Stomach (tissue), 4 donors: ENCODE measurements around the gene SDHAF2.

Experiments
- POLR2A ChIP-seq, 4 donors: fragments of 450-650 bp; IDR thresholded peaks; one replicate each; pipeline ENCODE4 v1.6.1; 2016; ENCODE audit warnings: antibody characterized with exemption in 4 of 4, control low read depth in 2 of 4, mild to moderate bottlenecking in 1 of 4, moderate library complexity in 1 of 4
- POLR2AphosphoS5 ChIP-seq, 3 donors: sonication (generic); formaldehyde crosslinking; IDR thresholded peaks; one replicate each; pipeline ENCODE4 v1.6.1; 2016; ENCODE audit warnings: antibody characterized with exemption in 3 of 3
- TF ChIP-seq, protein P1 (sequence below), 7 experiments: fragments of 450-650 bp in 4 of 7; fragments of 200-600 bp in 3 of 7; sonication (generic) in 3 of 7; IDR thresholded peaks; one replicate each; pipeline ENCODE4 v1.5.1; 2016 to 2019; ENCODE audit warnings: antibody characterized with exemption in 7 of 7, control low read depth in 2 of 7, mild to moderate bottlenecking in 1 of 7

DNA sequence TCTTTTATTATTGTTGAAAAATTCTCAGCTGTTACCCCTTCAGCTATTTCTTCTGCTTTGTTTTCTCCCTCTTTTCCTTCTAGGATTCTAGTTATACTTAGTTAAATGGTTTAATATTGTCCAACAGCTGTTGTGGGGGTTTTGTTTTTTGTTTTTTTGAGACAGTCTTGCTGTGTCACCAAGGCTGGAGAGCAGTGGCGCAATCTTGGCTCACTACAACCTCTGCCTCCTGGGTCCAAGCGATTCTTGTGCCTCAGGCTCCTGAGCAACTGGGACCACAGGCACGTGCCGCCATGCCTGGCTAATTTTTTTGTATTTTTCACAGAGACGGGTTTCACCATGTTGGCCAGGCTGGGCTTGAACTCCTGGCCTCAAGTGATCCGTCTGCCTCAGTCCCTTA is 12.7 kb downstream of the SDHAF2 start:
- TF ChIP-seq, protein P1, sequence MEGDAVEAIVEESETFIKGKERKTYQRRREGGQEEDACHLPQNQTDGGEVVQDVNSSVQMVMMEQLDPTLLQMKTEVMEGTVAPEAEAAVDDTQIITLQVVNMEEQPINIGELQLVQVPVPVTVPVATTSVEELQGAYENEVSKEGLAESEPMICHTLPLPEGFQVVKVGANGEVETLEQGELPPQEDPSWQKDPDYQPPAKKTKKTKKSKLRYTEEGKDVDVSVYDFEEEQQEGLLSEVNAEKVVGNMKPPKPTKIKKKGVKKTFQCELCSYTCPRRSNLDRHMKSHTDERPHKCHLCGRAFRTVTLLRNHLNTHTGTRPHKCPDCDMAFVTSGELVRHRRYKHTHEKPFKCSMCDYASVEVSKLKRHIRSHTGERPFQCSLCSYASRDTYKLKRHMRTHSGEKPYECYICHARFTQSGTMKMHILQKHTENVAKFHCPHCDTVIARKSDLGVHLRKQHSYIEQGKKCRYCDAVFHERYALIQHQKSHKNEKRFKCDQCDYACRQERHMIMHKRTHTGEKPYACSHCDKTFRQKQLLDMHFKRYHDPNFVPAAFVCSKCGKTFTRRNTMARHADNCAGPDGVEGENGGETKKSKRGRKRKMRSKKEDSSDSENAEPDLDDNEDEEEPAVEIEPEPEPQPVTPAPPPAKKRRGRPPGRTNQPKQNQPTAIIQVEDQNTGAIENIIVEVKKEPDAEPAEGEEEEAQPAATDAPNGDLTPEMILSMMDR (IDR thresholded peaks at IDR 0.05) = no peak
- TF ChIP-seq POLR2AphosphoS5 (IDR thresholded peaks at IDR 0.05) (no peak), POLR2A (IDR thresholded peaks at IDR 0.05) (no peak)
